H9 (cell line): Measurements from ENCODE around the gene UNCX. TPM values are rescaled to one million over a fixed set of nuclear protein-coding genes. Genes with fewer than 3 reads are reported as not detected.

ENCODE experiments used
- DNase-seq: peaks from one replicate; pipeline ENCODE4 v3.0.0-alpha.2; 2017
- H2AFZ ChIP-seq: one replicate; pipeline ENCODE4 v1.6.1; 2013; ENCODE audit warnings: mild to moderate bottlenecking, low read length, control low read depth, moderate library complexity
- H2AK5ac ChIP-seq: 2 replicates; pipeline ENCODE4 v1.6.1; 2013; ENCODE audit warnings: low read length, control low read depth, mixed read lengths; ENCODE audit not compliant: insufficient read length
- H2BK120ac ChIP-seq: one replicate; pipeline ENCODE4 v1.6.1; 2013; ENCODE audit warnings: low read depth, mild to moderate bottlenecking, low read length, control low read depth, inconsistent platforms; ENCODE audit not compliant: poor library complexity, severe bottlenecking
- H2BK12ac ChIP-seq: 2 replicates; pipeline ENCODE4 v1.6.1; 2013; ENCODE audit warnings: low read length, control low read depth, mixed read lengths, low read depth; ENCODE audit not compliant: insufficient read length
- H2BK15ac ChIP-seq: 2 replicates; pipeline ENCODE4 v1.6.1; 2013; ENCODE audit warnings: low read depth, low read length, control low read depth
- H2BK20ac ChIP-seq: one replicate; pipeline ENCODE4 v1.6.1; 2013; ENCODE audit warnings: low read depth, mild to moderate bottlenecking, low read length, control low read depth, inconsistent platforms; ENCODE audit not compliant: poor library complexity, severe bottlenecking
- H2BK5ac ChIP-seq: 2 replicates; pipeline ENCODE4 v1.6.1; 2013; ENCODE audit warnings: low read length, control low read depth, mixed read lengths; ENCODE audit not compliant: insufficient read length
- H3K14ac ChIP-seq: 2 replicates; pipeline ENCODE4 v1.6.1; 2013; ENCODE audit warnings: low read length, control low read depth; ENCODE audit not compliant: insufficient read depth
- H3K18ac ChIP-seq: 2 replicates; pipeline ENCODE4 v1.6.1; 2013; ENCODE audit warnings: low read depth, mild to moderate bottlenecking, mixed read lengths, low read length, control low read depth; ENCODE audit not compliant: insufficient read length
- H3K23ac ChIP-seq: 2 replicates; pipeline ENCODE4 v1.6.1; 2013; ENCODE audit warnings: low read length, control low read depth, mixed read lengths, low read depth; ENCODE audit not compliant: insufficient read length
- H3K23me2 ChIP-seq: 2 replicates; pipeline ENCODE4 v1.6.1; 2013; ENCODE audit warnings: low read depth, mild to moderate bottlenecking, mixed read lengths, low read length, control low read depth; ENCODE audit not compliant: insufficient read length, poor library complexity, severe bottlenecking
- H3K27ac ChIP-seq: 2 replicates; pipeline ENCODE4 v1.5.1; 2013; ENCODE audit warnings: low read length, control low read depth, mixed read lengths, low read depth; ENCODE audit not compliant: insufficient read length
- H3K27me3 ChIP-seq: 2 replicates; pipeline ENCODE4 v1.6.1; 2013; ENCODE audit warnings: low read length, control low read depth, inconsistent platforms; ENCODE audit not compliant: insufficient read depth
- H3K4ac ChIP-seq: 2 replicates; pipeline ENCODE4 v1.6.1; 2013; ENCODE audit warnings: low read depth, mild to moderate bottlenecking, control low read depth, inconsistent platforms, low read length, moderate library complexity
- H3K4me1 ChIP-seq: 2 replicates; pipeline ENCODE4 v1.6.1; 2013; ENCODE audit warnings: low read length, control low read depth, inconsistent platforms; ENCODE audit not compliant: insufficient read depth
- H3K4me2 ChIP-seq: 2 replicates; pipeline ENCODE4 v1.6.1; 2013; ENCODE audit warnings: low read length, control low read depth, mixed read lengths; ENCODE audit not compliant: insufficient read length, insufficient read depth
- H3K56ac ChIP-seq: 2 replicates; pipeline ENCODE4 v1.6.1; 2013; ENCODE audit warnings: low read depth, mild to moderate bottlenecking, mixed read lengths, low read length, control low read depth; ENCODE audit not compliant: insufficient read length
- H3K79me1 ChIP-seq: 2 replicates; pipeline ENCODE4 v1.6.1; 2013; ENCODE audit warnings: low read depth, mild to moderate bottlenecking, moderate library complexity, low read length, control low read depth, inconsistent platforms; ENCODE audit not compliant: insufficient read depth, poor library complexity, severe bottlenecking
- H3K79me2 ChIP-seq: 2 replicates; pipeline ENCODE4 v1.6.1; 2013; ENCODE audit warnings: low read length, control low read depth, inconsistent platforms; ENCODE audit not compliant: insufficient read depth
- H3K9ac ChIP-seq: 2 replicates; pipeline ENCODE4 v1.6.1; 2013; ENCODE audit warnings: low read length, control low read depth, mixed read lengths; ENCODE audit not compliant: insufficient read length; ENCODE audit errors: extremely low read depth
- H3K9me3 ChIP-seq: one replicate; pipeline ENCODE4 v1.6.1; 2013; ENCODE audit warnings: low read depth, low read length, inconsistent platforms; ENCODE audit not compliant: control insufficient read depth
- H3T11ph ChIP-seq: one replicate; pipeline ENCODE4 v1.6.1; 2013; ENCODE audit warnings: mild to moderate bottlenecking, low read length, control low read depth, inconsistent platforms
- H4K20me1 ChIP-seq: one replicate; pipeline ENCODE4 v1.6.1; 2013; ENCODE audit not compliant: control insufficient read depth, insufficient read length, insufficient read depth
- H4K5ac ChIP-seq: 2 replicates; pipeline ENCODE4 v1.6.1; 2013; ENCODE audit warnings: low read depth, mild to moderate bottlenecking, mixed read lengths, low read length, control low read depth; ENCODE audit not compliant: insufficient read length
- H4K8ac ChIP-seq: replicated peaks from 2 replicates; pipeline ENCODE4 v1.6.1; 2013; ENCODE audit warnings: low read length, control low read depth, mixed read lengths, low read depth; ENCODE audit not compliant: insufficient read length
- H4K91ac ChIP-seq: 2 replicates; pipeline ENCODE4 v1.6.1; 2013; ENCODE audit warnings: low read depth, mild to moderate bottlenecking, moderate library complexity, mixed read lengths, low read length, control low read depth; ENCODE audit not compliant: insufficient read length
- H3K27ac Mint-ChIP-seq, 3 experiments: 2 replicates in 2 of 3; 3 replicates in 1 of 3; pipeline ENCODE4 v1.8.0; 2020 to 2021; ENCODE audit warnings: mixed read lengths in 3 of 3, mild to moderate bottlenecking in 1 of 3, moderate library complexity in 1 of 3
- H3K27me3 Mint-ChIP-seq: 2 replicates; pipeline ENCODE4 v1.8.0; 2021; ENCODE audit warnings: low read depth, mild to moderate bottlenecking, moderate library complexity, mixed read lengths
- H3K36me3 Mint-ChIP-seq, 3 experiments: 2 replicates in 2 of 3; 3 replicates in 1 of 3; pipeline ENCODE4 v1.8.0; 2020 to 2021; ENCODE audit warnings: low read depth in 3 of 3, mixed read lengths in 3 of 3; ENCODE audit not compliant: insufficient read depth in 1 of 3
- H3K4me1 Mint-ChIP-seq, 2 experiments: 2 replicates each; pipeline ENCODE4 v1.8.0; 2020; ENCODE audit warnings: mixed read lengths in 2 of 2
- H3K4me3 Mint-ChIP-seq, 2 experiments: 2 replicates in 1 of 2; 3 replicates in 1 of 2; pipeline ENCODE4 v1.8.0; 2020 to 2021; ENCODE audit warnings: mild to moderate bottlenecking in 2 of 2, mixed read lengths in 2 of 2, moderate library complexity in 1 of 2
- H3K9me3 Mint-ChIP-seq, 2 experiments: 2 replicates in 1 of 2; 3 replicates in 1 of 2; pipeline ENCODE4 v1.8.0; 2020; ENCODE audit warnings: mild to moderate bottlenecking in 2 of 2, mixed read lengths in 2 of 2, moderate library complexity in 1 of 2
- CTCF ChIP-seq: fragments of 200-600 bp; sonication (generic); conservative IDR thresholded peaks from 3 replicates; pipeline ENCODE4 v1.8.0; 2021; ENCODE audit warnings: antibody characterized with exemption, mild to moderate bottlenecking
- WGBS: extraction: QIAGEN DNeasy Blood & Tissue Kit; methylation state at CpG from one replicate; pipeline ENCODE4 v1.1.7; 2013; ENCODE audit warnings: missing lambda C conversion rate, low lambda C conversion rate, mixed read lengths; ENCODE audit not compliant: insufficient read length; ENCODE audit errors: extremely low coverage; 5-methylcytosine and 5-hydroxymethylcytosine counted together
- total RNA-seq: library from RNA; stranded (reverse); gene quantifications from 2 replicates; pipeline ENCODE4 v1.2.1, GENCODE V29; 2021

UNCX gene
- total RNA-seq, 1 experiment from 2014 or later = not detected

- Histone ChIP-seq H3K23me2 (no peaks in the 10 kb centered on the region), H2BK20ac (no peak overlapping the region), H2BK5ac (no peak overlapping the region), H4K20me1 (no peaks in the 10 kb centered on the region), H3K27ac (no peak overlapping the region), H3T11ph (no peak overlapping the region), H3K9me3 (no peaks in the 10 kb centered on the region), H3K27me3 (no peaks in the 10 kb centered on the region), H2BK120ac (no peak overlapping the region), H3K4me2 (no peak overlapping the region), H4K91ac (no peak overlapping the region), H3K4ac (no peak overlapping the region), H4K8ac (no peak overlapping the region), H3K14ac (no peak overlapping the region), H3K18ac (no peak overlapping the region), H2BK15ac (no peak overlapping the region), H2AK5ac (no peak overlapping the region), H3K79me1 (no peaks in the 10 kb centered on the region), H4K5ac (no peak overlapping the region), H2BK12ac (no peak overlapping the region), H3K4me1 (no peaks in the 10 kb centered on the region), H3K23ac (no peak overlapping the region), H2AFZ (no peak overlapping the region), H3K79me2 (no peaks in the 10 kb centered on the region), H3K9ac (no peak overlapping the region), H3K56ac (no peak overlapping the region)
- Mint-ChIP-seq H3K4me1 (peaks cover 0 to 5% of the 10 kb centered on the region in 2 experiments; a peak in 1 of 4 replicates), H3K27me3 (peaks cover 38% of the 10 kb centered on the region), H3K27ac (no peak overlapping the region), H3K4me3 (no peak overlapping the region), H3K36me3 (no peaks in the 10 kb centered on the region), H3K9me3 (no peaks in the 10 kb centered on the region)
- TF ChIP-seq CTCF = no peak
- no CpG with 5 or more reads among the region's 11 CpGs for WGBS
- DNase-seq = no peak
Measured at GRCh38 chr7:1256621-1257020, 23.9 kb downstream of the UNCX start.
